NCI-H524 treated with DMSO at 0.1 percent for 48 hours (cell line): Measurements from ENCODE around the gene FHAD1.

ENCODE experiments used
- DNase-seq: peaks from one replicate; lab custom pipeline; 2025; lab: John Stamatoyannopoulos, UW

The FHAD1 gene

GRCh38 chr1:15326691-15327588 is 79.9 kb downstream of the FHAD1 start:
- no peak for DNase-seq

- no peak for DNase-seq
Observed at GRCh38 chr1:15328351-15329103, 81.5 kb downstream of the FHAD1 start.

GRCh38 chr1:15329104-15329820 is 82.2 kb downstream of the FHAD1 start:
- no peak for DNase-seq

- DNase-seq = no peak
Observed at GRCh38 chr1:15330028-15330427, 83.0 kb downstream of the FHAD1 start.

GRCh38 chr1:15331180-15331579 is 84.2 kb downstream of the FHAD1 start:
- DNase-seq = no peak

GRCh38 chr1:15331734-15332133 is 84.7 kb downstream of the FHAD1 start:
- DNase-seq = no peak

- no peak for DNase-seq
Observed at GRCh38 chr1:15332525-15332924, 85.5 kb downstream of the FHAD1 start.

GRCh38 chr1:15332952-15333715 is 86.1 kb downstream of the FHAD1 start:
- no peak for DNase-seq

- no peak for DNase-seq
Observed at GRCh38 chr1:15334995-15335394, 88.0 kb downstream of the FHAD1 start.

- no peak for DNase-seq
Observed at GRCh38 chr1:15336866-15337265, 89.8 kb downstream of the FHAD1 start.

GRCh38 chr1:15337656-15338402 is 90.8 kb downstream of the FHAD1 start:
- DNase-seq = no peak

- no peak for DNase-seq
Observed at GRCh38 chr1:15339570-15339969, 92.5 kb downstream of the FHAD1 start.

- no peak for DNase-seq
Observed at GRCh38 chr1:15341228-15341627, 94.2 kb downstream of the FHAD1 start.

GRCh38 chr1:15341634-15342407 is 94.8 kb downstream of the FHAD1 start:
- DNase-seq = no peak

GRCh38 chr1:15342408-15342967 is 95.5 kb downstream of the FHAD1 start:
- DNase-seq = no peak

- no peak for DNase-seq
Observed at GRCh38 chr1:15343099-15343498, 96.1 kb downstream of the FHAD1 start.

GRCh38 chr1:15343729-15344128 is 96.7 kb downstream of the FHAD1 start:
- no peak for DNase-seq

- no peak for DNase-seq
Observed at GRCh38 chr1:15344380-15344779, 97.4 kb downstream of the FHAD1 start.

GRCh38 chr1:15344800-15345704 is 98.0 kb downstream of the FHAD1 start:
- DNase-seq = no peak
